H1 (cell line): Measurements from ENCODE around the gene SPTBN1. TPM values are rescaled to one million over a fixed set of nuclear protein-coding genes. Genes with fewer than 3 reads are reported as not detected.

Source experiments
- CTCF ChIA-PET: fragments of 300-600 bp; sonication (Branson Sonifier 250); formaldehyde crosslinking; loops from one replicate; lab custom pipeline; 2021; ENCODE audit not compliant: partially characterized antibody; lab: Charles Lee
- POLR2A ChIA-PET: fragments of 300-600 bp; sonication (Branson Sonifier 250); formaldehyde crosslinking; loops from one replicate; lab custom pipeline; 2021; ENCODE audit warnings: inconsistent platforms; ENCODE audit not compliant: partially characterized antibody; lab: Charles Lee
- DNase-seq, 2 experiments: peaks; one replicate each; pipeline versions ENCODE4 v3.0.0 to v3.0.0-alpha.2; 2010 to 2022; ENCODE audit warnings: low spot score in 2 of 2, low read depth in 1 of 2, mixed read lengths in 1 of 2
- FAIRE-seq: peaks from 2 replicates; lab custom pipeline; 2011; peaks lifted over from hg19 to GRCh38; lab: Jason Lieb, UNC
- H2AFZ ChIP-seq: 2 replicates; pipeline ENCODE4 v1.8.1; 2012; ENCODE audit warnings: low read length, inconsistent platforms
- H2AK5ac ChIP-seq: 2 replicates; pipeline ENCODE4 v1.6.1; 2013; ENCODE audit warnings: low read depth, low read length
- H2BK120ac ChIP-seq: replicated peaks from 2 replicates; pipeline ENCODE3; 2013; ENCODE audit warnings: low read depth, low read length, inconsistent platforms
- H2BK12ac ChIP-seq: 2 replicates; pipeline ENCODE4 v1.6.1; 2013; ENCODE audit warnings: low read depth, low read length
- H2BK15ac ChIP-seq: 2 replicates; pipeline ENCODE4 v1.6.1; 2013; ENCODE audit warnings: low read length
- H2BK20ac ChIP-seq: 2 replicates; pipeline ENCODE4 v1.6.1; 2013; ENCODE audit warnings: low read length
- H2BK5ac ChIP-seq: 2 replicates; pipeline ENCODE4 v1.6.1; 2013; ENCODE audit warnings: low read depth, low read length
- H3K14ac ChIP-seq: 2 replicates; pipeline ENCODE4 v1.6.1; 2013; ENCODE audit warnings: inconsistent platforms; ENCODE audit not compliant: insufficient read length
- H3K18ac ChIP-seq: 2 replicates; pipeline ENCODE4 v1.6.1; 2013; ENCODE audit warnings: low read length; ENCODE audit errors: extremely low read depth
- H3K23ac ChIP-seq: 2 replicates; pipeline ENCODE4 v1.6.1; 2013; ENCODE audit warnings: inconsistent platforms; ENCODE audit not compliant: insufficient read length
- H3K23me2 ChIP-seq: 2 replicates; pipeline ENCODE4 v1.6.1; 2013; ENCODE audit warnings: low read depth, low read length
- H3K27ac ChIP-seq: 2 replicates; pipeline ENCODE4 v1.6.1; 2011; ENCODE audit warnings: low read depth, low read length, inconsistent platforms
- H3K27me3 ChIP-seq, 4 experiments: replicated peaks in 1 of 4; 1 replicate in 1 of 4; 2 replicates in 3 of 4; pipeline versions ENCODE4 v1.6.1 to v1.8.1; 2011 to 2013; ENCODE audit warnings: low read length in 3 of 4, mild to moderate bottlenecking in 3 of 4, inconsistent platforms in 2 of 4, mixed read lengths in 2 of 4, moderate library complexity in 1 of 4; ENCODE audit not compliant: control insufficient read depth in 3 of 4, insufficient read depth in 3 of 4; ENCODE audit errors: extremely low read depth in 1 of 4
- H3K36me3 ChIP-seq, 4 experiments: 2 replicates each; pipeline versions ENCODE4 v1.6.1 to v1.8.1; 2011 to 2013; ENCODE audit warnings: mild to moderate bottlenecking in 4 of 4, low read length in 3 of 4, moderate library complexity in 2 of 4, control low read depth in 1 of 4, inconsistent platforms in 1 of 4; ENCODE audit not compliant: insufficient read depth in 4 of 4, control insufficient read depth in 2 of 4
- H3K4ac ChIP-seq: replicated peaks from 2 replicates; pipeline ENCODE3; 2013; ENCODE audit warnings: low read length, low read depth, mixed read lengths, inconsistent platforms; ENCODE audit not compliant: insufficient read length
- H3K4me1 ChIP-seq, 4 experiments: replicated peaks in 1 of 4; 1 replicate in 1 of 4; 2 replicates in 3 of 4; pipeline versions ENCODE4 v1.6.1 to v1.8.1; 2011 to 2013; ENCODE audit warnings: low read length in 3 of 4, inconsistent platforms in 2 of 4, mixed read lengths in 1 of 4; ENCODE audit not compliant: insufficient read depth in 4 of 4, control insufficient read depth in 3 of 4
- H3K4me2 ChIP-seq, 2 experiments: 2 replicates each; pipeline versions ENCODE4 v1.6.1 to v1.8.1; 2011 to 2013; ENCODE audit warnings: low read depth in 2 of 2, low read length in 2 of 2, control low read depth in 1 of 2, inconsistent platforms in 1 of 2, mild to moderate bottlenecking in 1 of 2; ENCODE audit not compliant: insufficient read depth in 1 of 2
- H3K4me3 ChIP-seq, 4 experiments: fragments of 200-600, 300-600 bp in 1 of 4; sonication (generic), shearing (Covaris generic), sonication (Bioruptor Twin) in 1 of 4; 2 replicates each; pipeline versions ENCODE4 v1.5.1 to v1.8.1; 2011 to 2016; ENCODE audit warnings: low read length in 4 of 4, low read depth in 3 of 4, control low read depth in 2 of 4, inconsistent platforms in 2 of 4, mild to moderate bottlenecking in 2 of 4, mixed read lengths in 1 of 4, moderate library complexity in 1 of 4; ENCODE audit not compliant: insufficient read depth in 2 of 4; ENCODE audit errors: extremely low read depth in 1 of 4
- H3K56ac ChIP-seq: replicated peaks from 2 replicates; pipeline ENCODE3; 2013; ENCODE audit warnings: low read depth, mild to moderate bottlenecking, mixed read lengths, low read length, inconsistent platforms; ENCODE audit not compliant: insufficient read length
- H3K79me1 ChIP-seq: 2 replicates; pipeline ENCODE4 v1.6.1; 2013; ENCODE audit warnings: low read depth, low read length, control low read depth
- H3K79me2 ChIP-seq, 2 experiments: 2 replicates each; pipeline versions ENCODE4 v1.6.1 to v1.8.1; 2012 to 2013; ENCODE audit warnings: low read length in 2 of 2, mild to moderate bottlenecking in 2 of 2, inconsistent platforms in 1 of 2; ENCODE audit not compliant: insufficient read depth in 2 of 2, control insufficient read depth in 1 of 2
- H3K9ac ChIP-seq, 4 experiments: replicated peaks in 1 of 4; 1 replicate in 1 of 4; 2 replicates in 3 of 4; pipeline versions ENCODE4 v1.6.1 to v1.8.1; 2011 to 2013; ENCODE audit warnings: low read depth in 3 of 4, low read length in 3 of 4, control low read depth in 2 of 4, mild to moderate bottlenecking in 2 of 4, moderate library complexity in 2 of 4, inconsistent platforms in 1 of 4; ENCODE audit errors: extremely low read depth in 1 of 4
- H3K9me3 ChIP-seq, 2 experiments: 2 replicates each; pipeline versions ENCODE4 v1.6.1 to v1.8.1; 2012 to 2013; ENCODE audit warnings: mild to moderate bottlenecking in 2 of 2, moderate library complexity in 2 of 2, control low read depth in 1 of 2, inconsistent platforms in 1 of 2, low read depth in 1 of 2, low read length in 1 of 2, mixed read lengths in 1 of 2; ENCODE audit not compliant: insufficient read depth in 2 of 2
- H4K20me1 ChIP-seq, 2 experiments: replicated peaks in 1 of 2; 2 replicates each; pipeline versions ENCODE3 to v1.8.1; 2011 to 2013; ENCODE audit warnings: inconsistent platforms in 2 of 2, low read length in 2 of 2, mild to moderate bottlenecking in 1 of 2; ENCODE audit not compliant: insufficient read depth in 2 of 2, control insufficient read depth in 1 of 2
- H4K5ac ChIP-seq: 2 replicates; pipeline ENCODE4 v1.6.1; 2013; ENCODE audit warnings: low read length, low read depth, mixed read lengths, inconsistent platforms; ENCODE audit not compliant: insufficient read length
- H4K8ac ChIP-seq: 2 replicates; pipeline ENCODE4 v1.8.0; 2013; ENCODE audit warnings: mild to moderate bottlenecking, moderate library complexity, low read length, inconsistent platforms; ENCODE audit not compliant: insufficient read depth; ENCODE audit errors: extremely low read depth
- H4K91ac ChIP-seq: replicated peaks from 2 replicates; pipeline ENCODE3; 2013; ENCODE audit warnings: low read length, mixed read lengths, inconsistent platforms; ENCODE audit not compliant: insufficient read length
- BRCA1 ChIP-seq: IDR thresholded peaks from 2 replicates; pipeline ENCODE4 v1.6.1; 2012; ENCODE audit warnings: low read depth, low read length, improper control_type of control experiment
- GABPA ChIP-seq: IDR thresholded peaks from 2 replicates; pipeline ENCODE4 v1.6.1; 2011; ENCODE audit warnings: mild to moderate bottlenecking, low read length, moderate library complexity, borderline replicate concordance; ENCODE audit not compliant: insufficient read depth
- JUND ChIP-seq: IDR thresholded peaks from 2 replicates; pipeline ENCODE4 v1.6.1; 2011; ENCODE audit warnings: mild to moderate bottlenecking, improper control_type of control experiment, low read length
- KDM1A ChIP-seq: fragments of 200-600, 300-600 bp; sonication (generic); IDR thresholded peaks from 2 replicates; pipeline ENCODE4 v1.7.1; 2016; ENCODE audit warnings: mild to moderate bottlenecking, low read length, borderline replicate concordance
- PHF8 ChIP-seq: fragments of 200-600 bp; sonication (generic); conservative IDR thresholded peaks from 2 replicates; pipeline ENCODE4 v1.7.1; 2012; ENCODE audit warnings: low read depth, mild to moderate bottlenecking, inconsistent platforms, low read length, moderate library complexity
- RNF2 ChIP-seq: fragments of 200-900, 300-1000 bp; sonication (generic); IDR thresholded peaks from 2 replicates; pipeline ENCODE4 v1.7.1; 2016; ENCODE audit warnings: borderline replicate concordance, low read depth, mild to moderate bottlenecking, antibody characterized with exemption, low read length; ENCODE audit not compliant: poor library complexity, severe bottlenecking; ENCODE audit errors: missing control alignments
- SAP30 ChIP-seq: fragments of 300-600 bp; sonication (generic); IDR thresholded peaks from 2 replicates; pipeline ENCODE4 v1.7.1; 2012; ENCODE audit warnings: low read length, moderate library complexity, mild to moderate bottlenecking, inconsistent platforms; ENCODE audit not compliant: insufficient read depth, insufficient replicate concordance
- SIRT6 ChIP-seq: IDR thresholded peaks from one replicate; pipeline ENCODE4 v1.7.1; 2012; ENCODE audit warnings: low read length, inconsistent platforms
- SP4 ChIP-seq: IDR thresholded peaks from 2 replicates; pipeline ENCODE4 v1.6.1; 2012; ENCODE audit warnings: low read length, inconsistent platforms
- TBP ChIP-seq: IDR thresholded peaks from 2 replicates; pipeline ENCODE4 v1.6.1; 2011; ENCODE audit warnings: low read depth, low read length, improper control_type of control experiment
- TEAD4 ChIP-seq: IDR thresholded peaks from 2 replicates; pipeline ENCODE4 v1.6.1; 2012; ENCODE audit warnings: low read depth, low read length, inconsistent platforms, mixed read lengths
- WGBS, 2 experiments: shearing (Covaris generic) in 1 of 2; methylation state at CpG; one replicate each; pipeline versions ENCODE4 v1.1.6 to v1.1.7; 2013 to 2015; ENCODE audit warnings: low lambda C conversion rate in 2 of 2, mixed read lengths in 2 of 2, inconsistent platforms in 1 of 2, low coverage in 1 of 2, missing lambda C conversion rate in 1 of 2; ENCODE audit not compliant: insufficient replicate concordance in 2 of 2, insufficient coverage in 1 of 2, insufficient read length in 1 of 2; ENCODE audit errors: extremely low coverage in 1 of 2, missing lambda C conversion rate in 1 of 2; 5-methylcytosine and 5-hydroxymethylcytosine counted together
- polyA plus RNA-seq, 7 experiments: library from polyadenylated mRNA; depleted of rRNA in 3 of 7; stranded (reverse) in 5 of 7; unstranded in 2 of 7; fragments of >200 nt in 5 of 7; fragments of 200-250 nt in 2 of 7; gene quantifications; 1 replicate in 5 of 7; 2 replicates in 1 of 7; 4 replicates in 1 of 7; pipeline versions ENCODE4 v1.2.1 to v1.2.3, GENCODE V29; 2011 to 2013; ENCODE audit warnings: missing spikeins in 2 of 7, mixed read lengths in 2 of 7
- total RNA-seq: library from RNA; stranded (reverse); fragmentation: NEBNext Ultra II Directional; extraction: Animal tissue kit (Norgen Biotek cat#: 25700); gene quantifications from 2 replicates; pipeline ENCODE4 v1.2.1, GENCODE V29; 2021

Gene SPTBN1
- total and polyA plus RNA-seq, 2 of the 8 experiments (the other 6 are each of a cell fraction or from before 2014, with no cell fraction given), result 31.8 to 180 TPM

DNA sequence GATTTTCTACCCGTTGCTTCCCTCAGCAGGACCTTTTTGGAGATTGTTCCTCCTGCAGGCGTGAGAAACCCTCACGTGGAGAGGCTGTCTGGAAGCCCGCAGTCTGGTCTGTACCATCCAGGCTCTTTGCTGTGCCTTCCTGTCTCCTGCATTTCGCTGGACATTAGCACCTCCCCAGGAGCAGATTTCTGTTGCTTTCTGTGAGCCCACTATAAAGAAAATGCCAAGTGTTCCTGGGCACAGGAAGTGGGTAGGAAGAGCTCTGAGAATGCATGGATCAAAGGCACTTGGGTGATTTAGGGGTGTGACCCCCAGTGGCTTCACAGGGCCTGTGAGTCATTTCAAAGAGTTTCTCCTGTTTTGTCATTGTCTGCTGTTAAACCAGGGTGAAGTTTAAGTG lies 27.3 kb downstream of the SPTBN1 start:
- Histone ChIP-seq H3K79me1 (no peaks in the 10 kb centered on the region; the same call in 1 of the 2 replicates), H3K4me3 (no peak overlapping the region), H3K9me3 (peaks cover 0 to 13% of the 10 kb centered on the region in 2 experiments; a peak in 1 of 4 replicates), H2AK5ac (no peak overlapping the region), H3K23me2 (no peaks in the 10 kb centered on the region), H4K20me1 (peaks cover 0 to 2% of the 10 kb centered on the region in 2 experiments), H3K14ac (no peak overlapping the region), H4K91ac (no peak overlapping the region), H2AFZ (no peak overlapping the region), H3K56ac (no peak overlapping the region), H3K18ac (no peak overlapping the region), H3K4me1 (no peaks in the 10 kb centered on the region), H2BK5ac (no peak overlapping the region), H4K8ac (no peak overlapping the region), H3K27me3 (no peaks in the 10 kb centered on the region), H3K23ac (no peak overlapping the region), H3K36me3 (peaks cover 0 to 3% (median 0%) of the 10 kb centered on the region in 4 experiments; a peak in 1 of 8 replicates), H2BK15ac (no peak overlapping the region), H3K4ac (no peak overlapping the region), H2BK20ac (no peak overlapping the region), H3K79me2 (peaks cover 0 to 10% of the 10 kb centered on the region in 2 experiments; a peak in 1 of 4 replicates), H3K9ac (no peak overlapping the region), H3K4me2 (no peak overlapping the region), H2BK120ac (no peak overlapping the region), H4K5ac (no peak overlapping the region), H3K27ac (no peak overlapping the region), H2BK12ac (no peak overlapping the region)
- no peak for DNase-seq
- ChIA-PET CTCF (interaction anchor here (1.9 kb wide), 1 partner anchor 21 kb away, joined by 5 read pairs; no protein-coding TSS in a partner anchor), POLR2A (no interaction called here)
- no peak for FAIRE-seq
- TF ChIP-seq JUND (no peak), TEAD4 (no peak), RNF2 (no peak), TBP (no peak), SAP30 (no peak), PHF8 (no peak), GABPA (no peak), SIRT6 (no peak), SP4 (no peak), KDM1A (no peak), BRCA1 (no peak)
- WGBS, 2 experiments, result 90% methylated on average over 5 of the region's 5 CpGs; no CpG with 5 or more reads in 1 of the 2 experiments
